HG02571 (cell line): ENCODE data around the gene KIAA1217.

Source experiments
- ATAC-seq: cut with Tn5 transposase; IDR thresholded peaks from one replicate; pipeline ENCODE4 v1.9.1; 2021; ENCODE audit warnings: mild to moderate bottlenecking, moderate library complexity; ENCODE audit not compliant: unreplicated experiment

KIAA1217 gene

GRCh38 chr10:24279166-24279565, 70.2 kb downstream of the KIAA1217 start:
- no peak for ATAC-seq

DNA sequence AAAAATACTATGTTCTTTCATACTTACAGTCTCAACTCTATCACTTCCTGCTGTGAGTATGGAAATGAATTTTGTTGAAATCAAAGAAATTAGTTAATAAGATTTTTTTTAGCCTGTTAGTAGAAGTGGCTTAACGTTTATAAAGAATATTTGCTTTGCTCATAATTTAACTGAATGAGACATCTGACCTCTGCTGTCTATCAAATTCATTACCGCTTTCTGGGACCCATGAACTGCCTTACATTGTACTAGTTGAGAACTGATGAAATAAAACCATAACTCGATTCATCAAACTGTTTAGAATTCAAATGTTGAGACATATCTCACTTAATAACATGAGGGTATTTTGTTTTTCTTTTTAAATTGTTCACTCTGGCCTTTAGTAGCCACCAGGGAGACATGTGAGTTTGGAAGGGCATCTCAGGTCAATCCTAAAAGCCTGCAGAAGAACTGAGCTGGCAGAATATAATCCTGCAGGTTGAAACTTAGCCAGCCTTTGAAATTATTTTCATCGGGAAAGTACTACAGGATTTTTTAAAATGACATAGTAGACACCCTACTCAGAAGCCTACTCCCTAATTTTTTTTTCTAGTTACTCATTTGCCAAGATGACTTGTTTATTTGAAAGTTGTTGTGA, 78.7 kb downstream of the KIAA1217 start:
- no peak for ATAC-seq

GRCh38 chr10:24288581-24288980, 79.6 kb downstream of the KIAA1217 start:
- no peak for ATAC-seq

GRCh38 chr10:24289235-24289634, 80.3 kb downstream of the KIAA1217 start:
- ATAC-seq = no peak

- no peak for ATAC-seq
Observed at GRCh38 chr10:24292304-24293293, 83.7 kb downstream of the KIAA1217 start.

DNA sequence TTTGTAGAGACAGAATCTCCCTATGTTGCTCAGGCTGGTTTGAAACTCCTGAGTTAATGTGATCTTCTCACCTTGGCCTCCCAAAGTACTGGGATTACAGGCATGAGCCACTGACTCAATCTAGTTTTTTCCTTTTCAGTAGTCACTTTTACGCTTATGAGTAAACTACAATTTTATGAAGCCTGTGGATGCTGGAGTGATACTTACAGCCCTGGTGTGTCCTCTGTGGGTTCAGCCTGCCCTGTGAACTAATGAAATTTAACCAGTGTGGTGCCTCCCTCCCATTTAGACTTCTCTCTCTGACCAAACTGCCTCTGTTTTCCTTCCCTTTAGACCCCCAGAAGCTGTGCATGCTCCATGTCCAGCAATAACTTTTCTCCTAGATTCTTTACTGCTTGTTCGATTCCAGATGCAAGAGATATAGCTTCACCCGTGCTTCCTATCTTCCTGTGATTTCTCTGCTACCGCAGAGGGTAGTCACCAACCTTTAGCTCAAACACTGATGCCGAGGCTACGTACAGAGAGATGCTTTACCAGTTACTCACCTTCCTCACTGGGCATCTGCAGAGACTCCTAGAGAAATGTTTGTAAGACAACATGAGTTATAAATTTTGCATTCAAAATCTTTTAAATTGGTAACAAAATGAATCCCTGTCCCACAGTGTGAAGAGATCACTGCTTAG, 90.8 kb downstream of the KIAA1217 start:
- no peak for ATAC-seq

- no peak for ATAC-seq
Observed at GRCh38 chr10:24303522-24304310, 94.8 kb downstream of the KIAA1217 start.

DNA sequence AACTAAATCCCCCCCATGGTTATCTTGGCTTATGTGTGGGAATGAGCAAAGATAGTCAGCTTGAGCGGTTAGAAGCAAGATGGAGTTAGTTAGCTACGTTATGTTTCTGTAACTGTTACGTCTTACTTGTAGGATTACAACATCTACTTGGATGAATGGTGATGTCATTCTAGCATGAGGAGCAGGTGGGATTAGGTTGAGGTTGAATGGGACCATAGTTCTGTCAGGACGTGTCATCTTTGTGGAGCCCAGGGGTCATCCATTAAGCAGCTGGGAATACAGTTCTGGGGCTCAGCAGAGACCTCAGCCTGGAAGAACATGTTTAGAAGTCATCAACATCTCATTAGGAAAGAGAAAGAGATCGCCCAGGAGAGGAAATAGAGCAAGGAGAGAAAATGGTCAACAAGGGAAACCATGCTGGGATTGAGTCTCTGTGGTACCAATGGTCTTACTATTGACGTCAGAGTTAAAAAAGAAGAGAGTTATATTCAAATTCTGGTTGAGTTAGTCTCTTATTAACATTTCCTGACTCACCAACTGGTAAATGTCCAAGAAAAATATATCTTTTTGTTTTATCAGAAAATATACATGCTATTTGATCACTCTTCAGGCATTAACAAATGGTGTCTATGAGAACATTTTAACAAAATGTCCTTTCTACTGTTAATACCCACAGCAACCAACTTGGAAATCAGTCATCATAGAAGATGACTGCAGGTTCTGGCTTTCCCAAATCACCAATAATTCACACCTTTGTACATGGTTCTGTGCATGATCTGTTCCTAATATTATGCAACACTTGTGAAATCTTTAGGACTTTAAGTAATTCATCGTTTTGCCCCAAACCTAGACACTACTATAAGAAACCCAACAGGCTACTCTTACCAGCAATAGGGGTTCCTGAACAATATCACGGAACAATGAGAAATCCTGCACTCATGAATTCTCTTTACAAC, 96.9 kb downstream of the KIAA1217 start:
- ATAC-seq = no peak

GRCh38 chr10:24306507-24306875, 97.6 kb downstream of the KIAA1217 start:
- ATAC-seq = no peak

DNA sequence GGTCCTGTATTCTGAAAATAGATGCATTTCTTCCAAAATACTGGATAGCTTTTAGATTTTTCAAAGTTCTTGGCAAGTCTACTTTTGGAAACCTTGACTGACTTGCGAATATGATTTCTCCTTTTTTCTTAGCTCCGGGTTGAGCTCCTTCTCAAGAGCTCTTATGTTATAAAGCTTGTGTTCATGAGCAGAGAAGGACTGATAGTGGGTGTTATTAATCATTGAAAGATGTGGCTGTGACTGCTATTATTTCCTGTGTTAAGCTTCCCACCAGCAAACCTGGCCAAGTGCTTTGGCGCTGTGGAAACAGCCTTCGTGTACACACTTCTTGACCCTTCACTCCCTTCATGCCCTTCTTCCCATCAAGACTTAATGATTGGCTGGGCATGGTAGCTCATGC, 98.2 kb downstream of the KIAA1217 start:
- no peak for ATAC-seq

- ATAC-seq = no peak
Observed at GRCh38 chr10:24307696-24308485, 99.0 kb downstream of the KIAA1217 start.

DNA sequence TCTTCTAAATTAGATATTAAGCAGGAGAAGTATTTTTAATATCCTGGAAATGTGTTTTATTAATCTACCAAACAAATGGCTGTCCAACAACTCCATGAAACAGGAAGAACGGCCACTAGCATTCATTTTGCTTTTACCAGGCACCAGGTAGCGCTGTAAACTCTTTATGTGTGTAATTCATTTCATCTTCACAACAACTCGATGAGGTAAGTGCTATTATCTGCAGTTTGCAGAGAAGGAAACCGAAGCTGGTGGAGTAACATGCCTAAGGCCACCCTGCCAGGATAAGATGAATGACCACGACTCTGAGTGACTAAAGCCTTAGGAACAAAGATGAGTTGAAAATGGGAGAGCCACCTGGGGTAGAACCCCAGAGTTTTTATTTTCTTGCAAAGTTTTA, 101.2 kb downstream of the KIAA1217 start:
- no peak for ATAC-seq

DNA sequence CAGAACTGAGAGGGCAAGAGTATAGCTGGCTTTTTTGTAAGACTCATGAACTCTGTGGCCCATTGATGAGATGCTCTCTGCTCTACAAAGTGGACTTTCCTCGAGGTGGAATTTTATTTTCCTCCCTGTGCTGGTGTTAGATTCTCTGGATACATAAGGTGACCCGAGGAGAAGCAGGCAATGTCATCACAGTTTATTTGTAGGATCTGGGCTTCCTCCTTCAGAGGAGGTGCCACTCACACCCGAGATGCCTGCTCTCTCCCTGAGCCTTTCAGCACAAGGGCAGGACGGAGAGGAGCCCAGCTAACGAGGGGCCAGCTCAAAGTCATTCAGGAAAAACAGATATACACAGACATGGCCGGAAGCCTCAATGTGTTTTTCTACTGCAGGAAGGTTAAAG, 103.0 kb downstream of the KIAA1217 start:
- no peak for ATAC-seq

GRCh38 chr10:24313283-24313682, 104.3 kb downstream of the KIAA1217 start:
- ATAC-seq = no peak

DNA sequence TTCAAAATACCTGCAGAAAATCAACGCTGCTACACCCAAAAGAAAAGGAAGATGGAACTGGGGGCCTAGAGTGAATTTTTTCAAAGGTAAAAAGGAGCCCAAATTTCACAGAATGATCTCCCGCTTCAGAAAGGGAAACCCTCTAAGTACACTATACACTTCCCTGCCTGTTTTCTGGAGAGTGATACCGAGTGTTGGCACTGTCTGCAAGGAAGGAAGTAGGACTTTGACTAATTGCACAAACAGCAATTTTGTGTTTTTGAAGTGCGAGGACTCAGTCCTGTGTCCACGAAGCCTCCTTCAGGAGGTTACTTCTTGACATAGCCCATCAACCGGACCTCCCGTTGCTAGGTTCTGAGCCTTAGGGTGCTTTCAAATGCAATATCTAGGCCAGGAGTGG, 106.3 kb downstream of the KIAA1217 start:
- ATAC-seq = no peak

DNA sequence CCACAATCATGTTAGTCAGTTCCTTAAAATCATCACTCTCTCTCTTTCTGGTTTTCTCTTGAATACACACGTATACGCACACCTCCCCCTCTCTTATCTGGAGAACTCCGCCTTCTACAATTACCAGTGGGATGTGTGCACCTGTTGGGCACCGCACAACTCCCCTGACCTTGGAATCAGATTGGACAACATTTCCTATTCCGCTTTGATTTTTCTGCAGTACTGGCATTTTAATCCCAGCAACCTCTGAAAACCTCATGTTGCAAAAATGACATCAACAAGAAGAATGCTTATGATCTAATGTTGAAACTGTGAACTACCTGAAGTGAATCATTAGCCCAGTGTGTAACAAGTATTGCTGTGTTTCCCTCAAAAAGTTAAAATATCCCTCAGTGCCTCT, 109.6 kb downstream of the KIAA1217 start:
- ATAC-seq = no peak

- no peak for ATAC-seq
Observed at GRCh38 chr10:24320373-24320772, 111.4 kb downstream of the KIAA1217 start.

- no peak for ATAC-seq
Observed at GRCh38 chr10:24324651-24325050, 115.7 kb downstream of the KIAA1217 start.

GRCh38 chr10:24331457-24331856, 122.5 kb downstream of the KIAA1217 start:
- no peak for ATAC-seq
